IMR-90 (cell line): ENCODE measurements around the gene XRN1. TPM values are rescaled to one million over a fixed set of nuclear protein-coding genes. Genes with fewer than 3 reads are reported as not detected.

Source experiments
- ATAC-seq: fragments of 200-7000 bp; cut with Tn5 transposase; 2 replicates; pipeline ENCODE4 v1.9.1; 2020; ENCODE audit warnings: low read depth, mild to moderate bottlenecking, moderate library complexity
- BruUV-seq: library from RNA; stranded (reverse); fragments of 400-500 nt; replicated peaks from 2 replicates; lab custom pipeline; 2021; lab: Mats Ljungman, UMichigan
- CTCF ChIA-PET: fragments of 300-600 bp; formaldehyde crosslinking; extraction: SDS; loops from one replicate; lab custom pipeline; 2021; ENCODE audit warnings: antibody characterized with exemption; lab: Yijun Ruan, JAX
- POLR2A ChIA-PET: fragments of 300-600 bp; sonication (Branson Sonifier 250); formaldehyde crosslinking; loops from one replicate; lab custom pipeline; 2022; ENCODE audit warnings: antibody characterized with exemption; ENCODE audit not compliant: unreplicated experiment; lab: Charles Lee
- DNase-seq: peaks from one replicate; pipeline ENCODE4 v3.0.0; 2013
- H2AFZ ChIP-seq: replicated peaks from 2 replicates; pipeline ENCODE3; 2013; ENCODE audit warnings: low read length, mild to moderate bottlenecking; ENCODE audit not compliant: poor library complexity
- H2AK5ac ChIP-seq: 2 replicates; pipeline ENCODE4 v1.6.1; 2013; ENCODE audit warnings: low read depth, low read length, inconsistent platforms
- H2AK9ac ChIP-seq: replicated peaks from 2 replicates; pipeline ENCODE3; 2013; ENCODE audit warnings: mild to moderate bottlenecking, low read depth, low read length, moderate library complexity; ENCODE audit not compliant: poor library complexity
- H2BK120ac ChIP-seq: 2 replicates; pipeline ENCODE4 v1.6.1; 2013; ENCODE audit warnings: low read depth, low read length, inconsistent platforms
- H2BK15ac ChIP-seq: 3 replicates; pipeline ENCODE4 v1.6.1; 2013; ENCODE audit warnings: low read depth, low read length, inconsistent platforms
- H2BK20ac ChIP-seq: 2 replicates; pipeline ENCODE4 v1.6.1; 2013; ENCODE audit warnings: low read depth, mild to moderate bottlenecking, inconsistent platforms, low read length, moderate library complexity
- H2BK5ac ChIP-seq: 2 replicates; pipeline ENCODE4 v1.6.1; 2013; ENCODE audit warnings: mild to moderate bottlenecking, low read depth, low read length, inconsistent platforms; ENCODE audit not compliant: poor library complexity, severe bottlenecking
- H3K14ac ChIP-seq: replicated peaks from 2 replicates; pipeline ENCODE4 v1.6.1; 2013; ENCODE audit warnings: low read depth, low read length, inconsistent platforms
- H3K18ac ChIP-seq: 2 replicates; pipeline ENCODE4 v1.6.1; 2013; ENCODE audit warnings: low read depth, low read length, control low read depth
- H3K23ac ChIP-seq: 2 replicates; pipeline ENCODE4 v1.6.1; 2013; ENCODE audit warnings: low read depth, low read length, inconsistent platforms
- H3K27ac ChIP-seq: 2 replicates; pipeline ENCODE4 v1.5.1; 2013; ENCODE audit warnings: mild to moderate bottlenecking, control low read depth, low read length; ENCODE audit not compliant: insufficient read depth
- H3K27me3 ChIP-seq: 2 replicates; pipeline ENCODE4 v1.6.1; 2013; ENCODE audit warnings: low read length; ENCODE audit not compliant: control insufficient read depth, insufficient read depth
- H3K36me3 ChIP-seq: 2 replicates; pipeline ENCODE4 v1.6.1; 2013; ENCODE audit warnings: low read length, mixed read lengths; ENCODE audit not compliant: control insufficient read depth, insufficient read depth
- H3K4ac ChIP-seq: 2 replicates; pipeline ENCODE4 v1.6.1; 2013; ENCODE audit warnings: low read depth, low read length, inconsistent platforms
- H3K4me1 ChIP-seq: 2 replicates; pipeline ENCODE4 v1.6.1; 2013; ENCODE audit warnings: low read length, mixed read lengths; ENCODE audit not compliant: control insufficient read depth, insufficient read depth
- H3K4me2 ChIP-seq: 2 replicates; pipeline ENCODE4 v1.6.1; 2013; ENCODE audit warnings: low read depth, mild to moderate bottlenecking, control low read depth, low read length, moderate library complexity
- H3K4me3 ChIP-seq: 2 replicates; pipeline ENCODE4 v1.5.1; 2013; ENCODE audit warnings: low read depth, mild to moderate bottlenecking, control low read depth, low read length, moderate library complexity; ENCODE audit not compliant: insufficient read depth
- H3K56ac ChIP-seq: 2 replicates; pipeline ENCODE4 v1.6.1; 2013; ENCODE audit warnings: low read length, inconsistent platforms; ENCODE audit not compliant: insufficient read depth; ENCODE audit errors: extremely low read depth
- H3K79me1 ChIP-seq, 2 experiments: 2 replicates each; pipeline ENCODE4 v1.6.1; 2013; ENCODE audit warnings: low read length in 2 of 2, inconsistent platforms in 1 of 2, low read depth in 1 of 2
- H3K9ac ChIP-seq: 2 replicates; pipeline ENCODE4 v1.6.1; 2013; ENCODE audit warnings: low read depth, low read length, control low read depth
- H3K9me1 ChIP-seq: 2 replicates; pipeline ENCODE4 v1.6.1; 2013; ENCODE audit warnings: low read length, inconsistent platforms; ENCODE audit not compliant: insufficient read depth
- H3K9me3 ChIP-seq: 2 replicates; pipeline ENCODE4 v1.6.1; 2013; ENCODE audit warnings: low read length; ENCODE audit not compliant: control insufficient read depth, insufficient read depth
- H4K20me1 ChIP-seq: 2 replicates; pipeline ENCODE4 v1.6.1; 2013; ENCODE audit warnings: low read length, inconsistent platforms; ENCODE audit not compliant: insufficient read depth
- H4K5ac ChIP-seq: 2 replicates; pipeline ENCODE4 v1.6.1; 2013; ENCODE audit warnings: mild to moderate bottlenecking, low read depth, low read length, control low read depth
- H4K8ac ChIP-seq, 2 experiments: 2 replicates each; pipeline ENCODE4 v1.6.1; 2013; ENCODE audit warnings: low read depth in 2 of 2, low read length in 2 of 2, control low read depth in 1 of 2, inconsistent platforms in 1 of 2
- H4K91ac ChIP-seq: 2 replicates; pipeline ENCODE4 v1.6.1; 2013; ENCODE audit warnings: low read depth, low read length, inconsistent platforms; ENCODE audit not compliant: insufficient read depth
- FOS ChIP-seq: fragments of 150-350 bp; IDR thresholded peaks from 2 replicates; pipeline ENCODE4 v1.6.1; 2016; ENCODE audit warnings: low read depth, low read length
- MAZ ChIP-seq: IDR thresholded peaks from 2 replicates; pipeline ENCODE4 v1.6.1; 2012; ENCODE audit warnings: low read depth, mild to moderate bottlenecking, low read length, improper control_type of control experiment, moderate library complexity, borderline replicate concordance
- NFE2L2 ChIP-seq: fragments of 150-350 bp; IDR thresholded peaks from 2 replicates; pipeline ENCODE4 v1.6.1; 2016; ENCODE audit warnings: low read depth, mild to moderate bottlenecking, low read length
- POLR2A ChIP-seq: IDR thresholded peaks from 2 replicates; pipeline ENCODE4 v1.6.1; 2012; ENCODE audit warnings: mild to moderate bottlenecking, low read depth, low read length
- RAD21 ChIP-seq: IDR thresholded peaks from 2 replicates; pipeline ENCODE4 v1.6.1; 2012; ENCODE audit warnings: low read length, improper control_type of control experiment
- RCOR1 ChIP-seq: IDR thresholded peaks from 2 replicates; pipeline ENCODE4 v1.6.1; 2012; ENCODE audit warnings: mild to moderate bottlenecking, low read length, improper control_type of control experiment; ENCODE audit not compliant: insufficient replicate concordance
- WGBS, 2 experiments: methylation state at CpG; one replicate each; pipeline versions ENCODE4 v1.1.5 to v1.1.7; 2013; ENCODE audit warnings: missing lambda C conversion rate in 2 of 2; ENCODE audit not compliant: insufficient read length in 1 of 2; ENCODE audit errors: extremely low coverage in 2 of 2; 5-methylcytosine and 5-hydroxymethylcytosine counted together
- dilution Hi-C: fragments of 300-500 bp; cut with HindIII; formaldehyde crosslinking; loops from one replicate; pipeline ENCODE4 v1.14.3; 2018; ENCODE audit warnings: low sequenced_read_pairs; ENCODE audit not compliant: unreplicated experiment
- in situ Hi-C: fragments of 300-500 bp; cut with MboI; formaldehyde crosslinking; loops from 3 replicates; pipeline ENCODE4 v1.14.3; 2019; ENCODE audit warnings: low sequenced_read_pairs, inconsistent platforms, mixed read lengths
- intact Hi-C: fragments of 100-400 bp; cut with micrococcal nuclease; formaldehyde crosslinking; loops from 2 replicates; pipeline ENCODE4 v1.10.0; 2022
- polyA plus RNA-seq, 3 experiments: library from polyadenylated mRNA; depleted of rRNA; stranded (reverse); fragments of >200 nt; gene quantifications; 2 replicates each; pipeline ENCODE4 v1.2.3, GENCODE V29; 2012; ENCODE audit warnings: low replicate concordance in 1 of 3
- total RNA-seq: library from RNA; depleted of rRNA; stranded (reverse); fragments of >200 nt; gene quantifications from 2 replicates; pipeline ENCODE4 v1.2.3, GENCODE V29; 2012
- TF ChIP-seq, protein P1 (sequence below): fragments of 150-350 bp; IDR thresholded peaks from 2 replicates; pipeline ENCODE4 v1.6.1; 2016; ENCODE audit warnings: low read depth, mild to moderate bottlenecking, low read length, moderate library complexity, borderline replicate concordance

The XRN1 gene
- total and polyA plus RNA-seq, 2 of the 4 experiments (the other 2 are of a cell fraction), result 6.0 to 21.5 TPM

DNA sequence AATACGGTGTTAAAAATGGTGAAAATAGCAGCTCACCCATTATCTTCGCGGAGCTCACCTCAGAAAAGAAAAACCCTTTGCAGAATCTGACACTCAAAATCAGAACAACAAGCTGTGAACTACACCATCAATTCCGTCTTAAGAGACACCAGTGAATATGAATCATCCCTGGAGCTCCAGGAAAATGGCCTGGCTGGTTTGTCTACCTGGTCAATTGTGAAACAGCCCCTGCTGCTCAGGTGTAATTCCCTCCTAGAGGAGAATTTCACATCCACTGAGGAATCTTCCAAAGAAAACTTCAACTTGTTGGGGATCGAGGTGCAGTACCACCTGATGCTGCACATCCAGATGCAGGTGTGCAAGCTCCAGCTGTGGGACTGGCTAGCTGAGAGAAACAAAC lies 3.0 kb upstream of the XRN1 start:
- no peak overlapping the region for H3K9ac ChIP-seq
- no peak for ATAC-seq
- WGBS, 2 experiments, result no CpG with 5 or more reads among the region's 5 CpGs
- no peaks in the 10 kb centered on the region for H3K27me3 ChIP-seq
- no peak overlapping the region for H4K91ac ChIP-seq
- H3K36me3 ChIP-seq, result peaks cover 5% of the 10 kb centered on the region
- H2AK9ac ChIP-seq, result no peak overlapping the region
- no peak overlapping the region for H3K14ac ChIP-seq
- intact Hi-C loops (no loop called here), in situ Hi-C loops (no loop called here), dilution Hi-C loops (no loop called here)
- H3K27ac ChIP-seq, result no peak overlapping the region
- no peak overlapping the region for H3K4ac ChIP-seq
- no TSS peak for BruUV-seq
- DNase-seq, result no peak
- POLR2A ChIA-PET, result no interaction called here
- H4K8ac ChIP-seq, result no peak overlapping the region
- no peak overlapping the region for H3K18ac ChIP-seq
- H3K9me3 ChIP-seq, result no peaks in the 10 kb centered on the region
- no peak overlapping the region for H3K4me2 ChIP-seq
- no peak overlapping the region for H2BK5ac ChIP-seq
- no peak overlapping the region for H2BK15ac ChIP-seq
- no peaks in the 10 kb centered on the region; the same call in 1 of the 2 replicates for H3K9me1 ChIP-seq
- CTCF ChIA-PET, result no interaction called here
- no peak overlapping the region for H2BK120ac ChIP-seq
- no peak overlapping the region for H2BK20ac ChIP-seq
- no peak overlapping the region for H2AFZ ChIP-seq
- peaks cover 0 to 15% of the 10 kb centered on the region in 2 experiments; a peak in 2 of 4 replicates for H3K79me1 ChIP-seq
- no peak overlapping the region for H3K23ac ChIP-seq
- no peaks in the 10 kb centered on the region for H3K4me1 ChIP-seq
- no peaks in the 10 kb centered on the region for H4K20me1 ChIP-seq
- no peak overlapping the region for H3K56ac ChIP-seq
- H3K4me3 ChIP-seq, result no peak overlapping the region
- H2AK5ac ChIP-seq, result no peak overlapping the region
- H4K5ac ChIP-seq, result no peak overlapping the region
- TF ChIP-seq RAD21 (no peak), FOS (no peak), NFE2L2 (no peak), POLR2A (no peak), RCOR1 (no peak), MAZ (no peak)
- TF ChIP-seq, protein P1, sequence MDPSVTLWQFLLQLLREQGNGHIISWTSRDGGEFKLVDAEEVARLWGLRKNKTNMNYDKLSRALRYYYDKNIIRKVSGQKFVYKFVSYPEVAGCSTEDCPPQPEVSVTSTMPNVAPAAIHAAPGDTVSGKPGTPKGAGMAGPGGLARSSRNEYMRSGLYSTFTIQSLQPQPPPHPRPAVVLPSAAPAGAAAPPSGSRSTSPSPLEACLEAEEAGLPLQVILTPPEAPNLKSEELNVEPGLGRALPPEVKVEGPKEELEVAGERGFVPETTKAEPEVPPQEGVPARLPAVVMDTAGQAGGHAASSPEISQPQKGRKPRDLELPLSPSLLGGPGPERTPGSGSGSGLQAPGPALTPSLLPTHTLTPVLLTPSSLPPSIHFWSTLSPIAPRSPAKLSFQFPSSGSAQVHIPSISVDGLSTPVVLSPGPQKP, result no peak
